SH-SY5Y (cell line): ENCODE measurements around the gene CNGA3.

Experiments
- GATA2 ChIP-seq: IDR thresholded peaks from 2 replicates; pipeline ENCODE4 v1.6.1; 2011; ENCODE audit warnings: mild to moderate bottlenecking, low read depth, low read length
- GATA3 ChIP-seq: IDR thresholded peaks from 2 replicates; pipeline ENCODE4 v1.6.1; 2011; ENCODE audit warnings: low read depth, mild to moderate bottlenecking, low read length, moderate library complexity

CNGA3 gene

DNA sequence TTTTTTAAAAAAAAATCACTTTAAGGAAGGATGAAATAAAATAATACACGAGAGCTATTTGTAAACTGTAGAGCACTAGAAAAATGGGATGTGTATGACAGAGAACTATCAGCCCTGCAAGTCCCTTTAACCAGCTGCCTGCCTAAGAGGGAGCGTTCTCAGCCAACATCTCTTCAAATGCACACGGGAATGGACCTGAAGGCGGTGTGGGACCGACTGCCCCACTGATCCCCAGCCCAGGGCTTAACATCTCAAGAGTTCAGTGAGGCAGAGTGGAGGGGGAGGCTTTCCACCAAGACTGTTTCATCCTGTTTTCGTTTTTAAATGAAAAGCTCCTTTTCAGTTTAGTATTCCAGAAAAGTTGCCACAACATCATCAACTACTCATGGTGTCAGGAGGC, 100.6 kb downstream of the CNGA3 start:
- TF ChIP-seq GATA3 (no peak), GATA2 (no peak)
